SU-DHL-6 (cell line): ENCODE measurements around the gene ANGPTL2.

ENCODE experiments used
- H2AFZ ChIP-seq: fragments of 200-600 bp; sonication (generic); 2 replicates; pipeline ENCODE4 v1.6.1; 2014; ENCODE audit warnings: low read depth, mild to moderate bottlenecking, moderate library complexity, mixed read lengths, antibody characterized with exemption, low read length; ENCODE audit not compliant: severe bottlenecking
- H3F3A ChIP-seq: fragments of 200-600 bp; shearing (Covaris generic); 2 replicates; pipeline ENCODE4 v1.6.0; 2016; ENCODE audit warnings: antibody characterized with exemption, mild to moderate bottlenecking; ENCODE audit not compliant: insufficient read depth
- H3K27ac ChIP-seq: fragments of 200-600 bp; sonication (generic); 2 replicates; pipeline ENCODE4 v1.5.1; 2016; ENCODE audit warnings: low read depth, mild to moderate bottlenecking, low read length, moderate library complexity, mixed read lengths
- H3K27me3 ChIP-seq: fragments of 200-600 bp; sonication (generic), shearing (Covaris generic); 2 replicates; pipeline ENCODE4 v1.6.0; 2014; ENCODE audit warnings: mild to moderate bottlenecking, low read length
- H3K36me3 ChIP-seq: fragments of 200-600 bp; sonication (generic); 2 replicates; pipeline ENCODE4 v1.6.1; 2014; ENCODE audit warnings: mild to moderate bottlenecking, low read length, mixed read lengths
- H3K4me2 ChIP-seq: fragments of 300-600, 200-600 bp; shearing (Covaris generic), sonication (generic); 2 replicates; pipeline ENCODE4 v1.6.0; 2014; ENCODE audit warnings: low read length, low read depth, mild to moderate bottlenecking; ENCODE audit not compliant: poor library complexity, severe bottlenecking
- H3K4me3 ChIP-seq: fragments of 200-600 bp; sonication (generic); 2 replicates; pipeline ENCODE4 v1.5.1; 2014; ENCODE audit warnings: antibody characterized with exemption, low read length, mild to moderate bottlenecking, mixed read lengths; ENCODE audit not compliant: insufficient read depth, poor library complexity, severe bottlenecking
- H3K79me2 ChIP-seq: fragments of 200-600 bp; sonication (generic); 2 replicates; pipeline ENCODE4 v1.6.1; 2014; ENCODE audit warnings: mild to moderate bottlenecking, low read length, moderate library complexity; ENCODE audit not compliant: insufficient read depth
- H3K9ac ChIP-seq: fragments of 200-600 bp; sonication (generic); 2 replicates; pipeline ENCODE4 v1.7.0; 2014; ENCODE audit warnings: mild to moderate bottlenecking, low read length
- H3K9me2 ChIP-seq: fragments of 200-600 bp; sonication (generic); replicated peaks from 2 replicates; pipeline ENCODE4 v1.6.1; 2014; ENCODE audit warnings: low read length; ENCODE audit not compliant: insufficient read depth
- H3K9me3 ChIP-seq: fragments of 200-600 bp; sonication (generic); 2 replicates; pipeline ENCODE4 v1.6.1; 2014; ENCODE audit warnings: low read length, mixed read lengths; ENCODE audit not compliant: insufficient read depth
- H4K20me1 ChIP-seq: fragments of 200-600 bp; sonication (generic); 2 replicates; pipeline ENCODE4 v1.6.1; 2014; ENCODE audit warnings: low read depth, mild to moderate bottlenecking, antibody characterized with exemption, low read length, moderate library complexity, mixed read lengths
- CTCF ChIP-seq: fragments of 200-600 bp; sonication (generic); IDR thresholded peaks from one replicate; pipeline ENCODE4 v1.5.1; 2017; ENCODE audit warnings: antibody characterized with exemption, mild to moderate bottlenecking, low read length, moderate library complexity; ENCODE audit not compliant: insufficient read depth, poor library complexity, severe bottlenecking
- EZH2phosphoT487 ChIP-seq: fragments of 200-600 bp; sonication (generic), shearing (Covaris generic); conservative IDR thresholded peaks from 2 replicates; pipeline ENCODE4 v1.6.1; 2018; ENCODE audit warnings: mild to moderate bottlenecking, antibody characterized with exemption, low read length, moderate library complexity, mixed read lengths

Gene ANGPTL2

GRCh38 chr9:127085186-127085585, 37.2 kb downstream of the ANGPTL2 start:
- Histone ChIP-seq H3F3A (no peaks in the 10 kb centered on the region), H3K27ac (no peak overlapping the region), H4K20me1 (0 out of 2 replicates have a peak, but pooled peaks cover 5% of the 10 kb centered on the region)

GRCh38 chr9:127084076-127085039, 38.1 kb downstream of the ANGPTL2 start:
- no peaks in the 10 kb centered on the region for H3K9me3 ChIP-seq
- H4K20me1 ChIP-seq, result 0 out of 2 replicates have a peak, but pooled peaks cover 5% of the 10 kb centered on the region
- H3K9me2 ChIP-seq, result no peaks in the 10 kb centered on the region
- H3K27me3 ChIP-seq, result no peaks in the 10 kb centered on the region
- no peak overlapping the region for H2AFZ ChIP-seq
- no peaks in the 10 kb centered on the region for H3F3A ChIP-seq
- H3K4me3 ChIP-seq, result no peak overlapping the region
- no peaks in the 10 kb centered on the region for H3K79me2 ChIP-seq
- no peak overlapping the region for H3K4me2 ChIP-seq
- no peaks in the 10 kb centered on the region for H3K36me3 ChIP-seq
- TF ChIP-seq CTCF, result no peak
- no peak for TF ChIP-seq EZH2phosphoT487
- no peak overlapping the region for H3K9ac ChIP-seq
- H3K27ac ChIP-seq, result no peak overlapping the region

More at GRCh38 chr9:127085186-127085585, 37.2 kb downstream of the ANGPTL2 start:
- Histone ChIP-seq H3K79me2 (no peaks in the 10 kb centered on the region), H3K4me3 (no peak overlapping the region), H3K9me2 (no peaks in the 10 kb centered on the region), H3K4me2 (no peak overlapping the region), H3K9me3 (no peaks in the 10 kb centered on the region), H3K36me3 (no peaks in the 10 kb centered on the region), H3K27me3 (no peaks in the 10 kb centered on the region), H3K9ac (no peak overlapping the region), H2AFZ (no peak overlapping the region)
- TF ChIP-seq CTCF (no peak), EZH2phosphoT487 (no peak)

- Histone ChIP-seq H3K9me3 (no peaks in the 10 kb centered on the region), H3K9ac (no peak overlapping the region), H2AFZ (no peak overlapping the region), H4K20me1 (0 out of 2 replicates have a peak, but pooled peaks cover 5% of the 10 kb centered on the region), H3K9me2 (no peaks in the 10 kb centered on the region), H3K79me2 (no peaks in the 10 kb centered on the region), H3K36me3 (no peaks in the 10 kb centered on the region), H3F3A (no peaks in the 10 kb centered on the region), H3K4me2 (no peak overlapping the region), H3K27me3 (no peaks in the 10 kb centered on the region), H3K27ac (no peak overlapping the region), H3K4me3 (no peak overlapping the region)
- TF ChIP-seq EZH2phosphoT487 (no peak), CTCF (no peak)
Observed at GRCh38 chr9:127083138-127083980, 39.1 kb downstream of the ANGPTL2 start.
